HG03103 (cell line): ENCODE measurements around the gene MED13L.

Experiments
- ATAC-seq: cut with Tn5 transposase; IDR thresholded peaks from one replicate; pipeline ENCODE4 v1.9.1; 2021; ENCODE audit warnings: low read depth; ENCODE audit not compliant: unreplicated experiment

Gene MED13L

DNA sequence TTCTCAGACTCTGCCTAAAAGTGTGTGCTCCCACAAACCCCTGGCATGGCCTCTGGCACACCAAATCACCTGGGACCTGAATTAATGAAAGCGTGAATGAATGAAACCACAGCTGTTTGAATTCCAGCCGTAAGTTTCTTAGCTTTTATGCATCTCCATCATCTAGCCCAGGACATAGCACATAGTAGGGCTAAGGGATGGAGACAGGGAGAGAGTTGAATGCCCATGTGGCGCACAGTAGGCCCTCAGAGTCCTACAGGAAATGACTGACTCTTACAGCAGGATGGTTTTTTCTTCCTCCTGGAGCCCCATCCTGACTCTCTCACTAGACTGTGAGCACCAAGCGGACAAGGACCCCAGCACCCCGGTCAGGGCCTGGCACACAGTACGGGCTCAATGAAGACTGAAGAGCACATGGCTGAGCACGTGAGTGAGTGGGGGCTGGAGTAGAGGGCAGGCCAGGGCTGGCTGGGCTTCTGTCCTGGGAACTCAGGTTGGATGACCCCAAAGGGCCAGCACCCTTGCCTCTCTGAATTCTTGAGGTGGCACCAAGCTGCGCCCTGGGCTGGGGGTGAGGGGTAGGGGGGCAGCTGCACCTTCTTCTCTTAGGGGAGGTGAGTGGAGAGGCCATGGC, 351.3 kb downstream of the MED13L start:
- ATAC-seq, result no peak

DNA sequence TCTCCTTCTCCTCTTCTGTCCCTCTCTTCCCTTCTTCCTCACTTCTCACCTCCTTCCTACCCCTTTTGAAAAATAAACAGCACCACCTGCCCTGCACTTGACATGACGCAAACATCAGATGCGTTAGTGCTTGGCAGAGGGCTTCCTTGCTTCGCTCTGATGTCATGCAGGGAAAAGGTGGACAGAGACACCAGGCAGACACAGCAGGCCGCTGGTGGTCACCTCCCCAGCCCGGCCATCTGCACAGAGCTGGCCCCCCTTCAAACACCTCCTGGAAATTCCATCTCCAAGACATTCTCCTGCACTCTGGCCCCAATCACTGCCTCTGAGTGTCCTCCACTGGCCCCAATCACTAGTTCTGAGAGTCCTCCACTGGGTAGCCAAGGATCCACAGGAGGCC, 353.6 kb downstream of the MED13L start:
- no peak for ATAC-seq

DNA sequence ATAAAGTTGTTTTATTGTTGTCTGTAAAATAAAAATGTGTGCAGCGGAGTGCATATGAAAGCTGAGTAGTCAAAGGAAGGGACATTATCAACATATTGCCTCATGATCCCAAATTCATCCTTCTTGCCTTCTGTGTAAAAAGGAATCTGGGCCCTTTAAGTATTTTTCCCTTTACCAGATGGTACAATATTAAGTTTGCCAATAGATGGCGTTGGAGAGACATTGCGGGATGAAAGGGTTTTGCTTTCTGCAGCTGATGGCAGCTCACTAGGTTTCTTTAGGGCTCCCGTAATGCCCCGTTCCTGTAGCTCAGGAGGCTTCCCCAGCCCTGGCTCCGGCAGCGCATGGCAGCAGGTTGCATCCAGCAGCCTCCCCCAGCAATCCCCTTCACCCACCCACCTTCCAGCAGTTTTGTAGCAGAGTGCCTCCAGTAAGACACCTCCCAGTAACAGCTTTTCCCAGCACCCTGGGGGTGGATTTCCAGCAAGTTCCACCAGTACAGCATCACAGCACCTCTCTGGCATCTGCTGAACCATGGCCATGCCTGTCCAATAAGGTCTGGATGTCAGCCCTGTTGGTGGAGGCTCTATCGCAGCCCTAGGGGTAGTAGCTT, 354.4 kb downstream of the MED13L start:
- no peak for ATAC-seq

DNA sequence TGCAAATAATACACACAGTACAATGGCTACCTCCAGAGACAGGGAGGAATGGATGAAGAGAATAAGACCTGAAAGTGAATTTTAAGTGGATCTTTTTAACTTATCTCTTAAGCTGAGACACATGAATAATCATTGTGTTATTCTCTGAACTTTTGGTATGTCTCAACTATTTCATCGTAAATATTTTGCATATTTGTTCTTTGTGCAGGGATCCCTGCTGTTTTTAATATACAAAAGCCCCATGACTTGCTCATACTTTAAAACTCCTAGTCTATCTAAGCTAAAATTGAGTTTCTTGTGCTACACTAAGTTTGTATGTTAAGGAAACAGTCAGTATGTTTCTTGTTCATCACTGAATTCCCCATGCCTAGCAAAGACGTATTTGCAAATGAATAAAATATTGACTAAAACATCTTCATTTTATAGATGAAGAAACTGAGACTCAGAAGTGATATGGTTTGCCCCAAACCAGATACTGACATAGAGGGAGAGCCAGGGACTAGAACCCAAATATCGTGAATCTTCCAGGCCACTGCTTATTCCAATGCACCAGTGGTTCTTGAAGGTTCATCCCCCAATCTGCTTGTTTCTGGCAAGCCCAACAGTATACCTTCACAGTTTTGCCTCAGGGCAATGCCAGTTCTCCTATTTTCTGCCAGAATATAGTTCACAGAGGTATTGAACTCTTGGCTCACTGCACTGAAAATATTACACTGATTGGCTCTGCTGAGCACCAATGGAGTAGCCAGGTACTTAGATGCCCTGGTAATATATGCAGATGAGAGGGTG, 356.9 kb downstream of the MED13L start:
- ATAC-seq, result no peak

DNA sequence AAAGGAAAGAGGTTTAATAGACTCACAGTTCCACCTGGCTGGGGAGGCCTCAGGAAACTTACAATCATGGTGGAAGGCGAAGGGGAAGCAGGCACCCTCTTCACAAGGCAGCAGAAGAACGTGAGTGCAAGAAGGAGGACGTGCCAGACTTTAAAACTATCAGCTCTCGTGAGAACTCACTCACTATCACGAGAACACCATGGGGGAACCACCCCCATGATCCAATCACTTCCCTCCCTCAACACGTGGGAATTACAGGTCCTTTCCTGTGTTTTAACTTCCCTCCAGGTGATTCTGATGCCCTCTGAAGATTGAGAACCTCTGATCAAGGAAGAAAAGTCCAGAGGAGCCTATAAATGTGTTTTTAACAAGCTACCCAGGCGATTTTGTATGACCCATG, 358.7 kb downstream of the MED13L start:
- ATAC-seq, result no peak

DNA sequence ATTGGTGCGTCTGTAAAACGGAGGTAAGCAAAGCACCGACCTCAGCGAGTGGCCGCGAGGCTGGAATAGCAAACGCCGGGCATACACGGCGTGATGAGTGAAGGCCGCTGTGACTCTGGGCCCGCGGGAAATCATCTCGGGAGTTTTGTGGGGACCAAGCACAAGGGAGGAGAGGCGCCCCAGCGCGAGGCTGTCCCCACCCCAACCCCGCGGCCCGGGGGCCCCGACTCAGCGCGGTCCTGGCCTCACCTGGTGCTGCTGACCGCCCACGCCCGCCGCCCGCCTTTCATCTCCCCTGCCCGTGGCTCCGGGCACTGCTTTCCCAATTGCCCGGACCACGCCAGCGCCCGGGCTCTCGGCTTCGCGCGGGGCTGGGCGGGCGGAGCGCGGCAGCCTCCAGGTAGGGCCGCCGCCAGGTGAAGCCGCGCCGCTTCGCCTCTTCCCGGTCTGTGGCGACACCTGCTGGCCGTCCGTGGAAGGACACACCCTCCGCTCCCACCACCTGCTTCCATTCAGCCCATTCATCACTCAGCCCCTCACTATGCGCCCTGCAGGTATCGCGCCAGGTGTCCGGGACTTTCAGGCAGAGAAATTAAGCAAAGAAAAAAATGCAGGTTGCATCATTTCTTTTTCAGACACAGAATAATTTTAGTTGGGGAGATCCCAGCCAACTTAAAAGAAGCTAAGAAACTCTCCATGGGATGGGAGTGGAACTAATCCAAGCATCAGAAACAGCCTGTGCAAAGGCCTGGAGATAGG, 360.4 kb downstream of the MED13L start:
- no peak for ATAC-seq

DNA sequence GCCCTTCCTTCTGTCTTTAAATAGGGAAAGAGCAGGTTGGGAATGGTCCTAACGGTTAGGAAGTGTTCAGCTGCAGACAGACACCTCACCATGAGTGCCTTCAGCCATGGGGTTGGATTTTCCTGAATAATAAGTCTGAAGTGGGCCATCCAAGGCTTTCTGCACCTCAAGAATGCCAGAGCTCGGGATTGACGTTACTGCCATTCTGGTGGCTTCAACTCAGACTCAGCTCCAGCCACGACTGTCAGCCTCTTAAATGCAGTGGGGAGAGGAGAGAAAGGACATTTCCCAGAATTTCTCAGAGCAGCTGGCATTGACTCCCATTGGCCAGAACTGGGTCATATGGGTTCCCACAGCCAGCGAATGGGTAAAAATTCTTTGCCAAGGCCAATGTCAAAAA, 363.4 kb downstream of the MED13L start:
- no peak for ATAC-seq

DNA sequence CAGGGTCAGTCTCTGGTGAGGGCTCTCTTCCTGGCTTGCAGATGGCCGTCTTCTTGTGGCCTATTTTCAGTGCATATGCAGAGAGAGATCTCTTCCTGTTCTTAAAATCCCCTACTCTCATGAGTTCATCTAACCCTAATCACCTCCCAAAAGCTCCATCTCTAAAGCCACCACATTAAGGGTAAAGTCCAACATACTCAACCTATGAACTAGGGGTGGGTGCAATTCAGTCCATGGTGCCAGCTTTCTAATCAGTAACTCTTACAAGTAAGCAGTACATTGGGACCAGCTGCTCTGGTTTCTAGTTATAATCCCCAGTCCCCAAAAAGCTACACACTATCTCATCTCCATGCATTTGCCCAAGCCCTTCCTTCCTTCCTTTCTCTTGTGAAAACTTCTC, 365.1 kb downstream of the MED13L start:
- ATAC-seq, result no peak

DNA sequence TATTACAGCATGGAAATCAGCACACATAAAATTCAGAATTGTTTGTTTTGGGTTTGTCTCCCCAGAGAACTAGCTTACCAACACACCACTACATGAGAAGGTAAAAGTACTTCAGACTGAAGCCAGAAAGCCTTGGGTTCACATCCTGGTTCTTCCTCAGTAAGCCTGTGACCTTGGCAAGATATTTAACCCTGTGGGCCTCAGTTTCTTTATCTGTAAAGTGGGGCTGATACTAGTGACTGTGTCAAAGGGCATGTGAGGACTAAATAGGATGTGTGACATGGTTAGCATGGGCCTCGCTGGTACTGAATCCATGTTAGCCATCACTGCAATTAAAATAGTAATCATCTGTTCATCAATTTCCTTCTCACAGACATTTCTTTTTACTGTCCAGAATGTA, 366.1 kb downstream of the MED13L start:
- ATAC-seq, result no peak

DNA sequence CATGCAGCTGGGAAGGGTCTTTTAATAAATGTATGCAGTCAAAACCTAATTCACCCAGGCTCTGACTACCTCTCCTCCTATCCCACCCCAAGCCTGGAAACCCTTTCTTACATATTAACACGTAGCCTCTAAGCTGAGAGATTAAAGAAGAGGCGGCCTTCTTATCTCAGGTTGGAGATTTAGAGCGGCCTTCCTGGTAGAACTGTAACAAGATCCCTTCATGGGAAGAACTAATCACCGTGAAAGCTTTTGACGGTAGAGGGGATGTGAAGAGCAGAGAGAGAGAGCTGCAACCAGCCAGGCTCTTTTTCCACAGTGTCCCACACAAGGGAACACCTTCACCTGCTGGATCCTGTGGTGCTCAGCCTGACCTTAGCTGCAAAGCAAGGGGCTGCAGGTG, 367.4 kb downstream of the MED13L start:
- no peak for ATAC-seq
